ENCODE results near the gene CALN1.

DNA sequence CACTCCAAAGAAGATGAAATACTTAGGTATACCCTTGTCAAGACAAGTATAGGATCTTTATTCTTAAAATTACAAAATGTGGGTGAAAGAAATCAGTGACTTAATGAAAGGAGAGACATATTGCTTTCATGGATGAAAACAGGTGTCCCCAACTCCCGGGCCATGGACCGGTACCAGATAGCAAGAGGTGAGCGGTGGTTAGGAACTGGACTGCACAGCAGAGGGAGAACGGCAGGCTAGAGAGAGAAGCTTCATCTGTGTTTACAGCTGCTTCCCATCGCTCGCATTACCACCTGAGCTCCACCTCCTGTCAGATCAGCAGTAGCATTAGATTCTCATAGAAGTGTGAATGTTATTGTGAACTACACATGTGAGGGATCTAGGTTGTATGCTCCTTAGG is 408.9 kb downstream of the CALN1 start:
- TF ChIP-seq POLR2A (IDR thresholded peaks at IDR 0.05), result no peak
- TF ChIP-seq, protein P1, sequence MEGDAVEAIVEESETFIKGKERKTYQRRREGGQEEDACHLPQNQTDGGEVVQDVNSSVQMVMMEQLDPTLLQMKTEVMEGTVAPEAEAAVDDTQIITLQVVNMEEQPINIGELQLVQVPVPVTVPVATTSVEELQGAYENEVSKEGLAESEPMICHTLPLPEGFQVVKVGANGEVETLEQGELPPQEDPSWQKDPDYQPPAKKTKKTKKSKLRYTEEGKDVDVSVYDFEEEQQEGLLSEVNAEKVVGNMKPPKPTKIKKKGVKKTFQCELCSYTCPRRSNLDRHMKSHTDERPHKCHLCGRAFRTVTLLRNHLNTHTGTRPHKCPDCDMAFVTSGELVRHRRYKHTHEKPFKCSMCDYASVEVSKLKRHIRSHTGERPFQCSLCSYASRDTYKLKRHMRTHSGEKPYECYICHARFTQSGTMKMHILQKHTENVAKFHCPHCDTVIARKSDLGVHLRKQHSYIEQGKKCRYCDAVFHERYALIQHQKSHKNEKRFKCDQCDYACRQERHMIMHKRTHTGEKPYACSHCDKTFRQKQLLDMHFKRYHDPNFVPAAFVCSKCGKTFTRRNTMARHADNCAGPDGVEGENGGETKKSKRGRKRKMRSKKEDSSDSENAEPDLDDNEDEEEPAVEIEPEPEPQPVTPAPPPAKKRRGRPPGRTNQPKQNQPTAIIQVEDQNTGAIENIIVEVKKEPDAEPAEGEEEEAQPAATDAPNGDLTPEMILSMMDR (IDR thresholded peaks at IDR 0.05), result no peak

Measured in prostate gland (tissue), 2 donors.